Activated naive CD4-positive, alpha-beta T cell (primary cell): ENCODE measurements around the gene SYNGR2.

Experiments used
- DNase-seq, 4 experiments: peaks; one replicate each; lab custom pipeline; 2025; lab: John Stamatoyannopoulos, UW

SYNGR2 gene

GRCh38 chr17:78204387-78205123, 36.2 kb downstream of the SYNGR2 start:
- DNase-seq, result no peak

GRCh38 chr17:78205124-78205775, 36.9 kb downstream of the SYNGR2 start:
- no peak for DNase-seq

GRCh38 chr17:78206298-78206697, 37.9 kb downstream of the SYNGR2 start:
- DNase-seq, result no peak

DNA sequence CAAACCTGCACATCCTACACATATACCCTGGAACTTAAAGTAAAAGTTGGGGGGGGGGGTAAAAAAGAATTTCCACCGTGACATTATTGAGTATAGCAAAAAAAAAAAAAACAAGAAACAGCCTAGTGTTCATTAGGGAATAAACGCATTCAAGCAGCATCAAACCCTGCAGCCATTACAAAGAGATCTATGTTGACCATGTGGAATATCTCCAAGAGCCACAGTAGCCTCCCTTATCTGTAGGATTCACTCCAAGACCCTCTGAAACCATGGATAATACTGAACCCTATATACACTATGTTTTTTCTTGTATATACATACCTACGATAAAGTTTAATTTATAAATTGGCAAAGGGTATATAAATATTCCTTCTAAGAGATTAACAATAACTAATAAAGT, 40.1 kb downstream of the SYNGR2 start:
- no peak for DNase-seq

DNA sequence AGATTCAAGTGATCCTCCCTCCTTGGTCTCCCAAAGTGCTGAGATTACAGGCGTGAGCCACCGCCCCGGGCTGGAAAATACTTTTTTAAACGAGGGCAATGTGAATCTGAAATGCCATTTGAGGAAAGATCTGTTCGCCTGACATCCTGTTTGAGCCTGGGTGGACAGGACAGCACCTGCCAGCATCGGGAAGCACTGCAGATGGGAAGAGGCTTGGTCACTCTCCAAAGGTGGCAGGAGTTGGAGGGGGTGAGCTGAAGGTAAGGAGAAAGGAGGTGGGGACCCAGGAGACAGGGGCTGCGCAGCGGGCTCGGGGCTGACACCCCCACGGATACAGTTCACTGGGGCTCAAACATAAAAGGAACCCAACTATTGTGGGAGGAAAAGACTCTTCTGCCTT, 41.7 kb downstream of the SYNGR2 start:
- no peak for DNase-seq

DNA sequence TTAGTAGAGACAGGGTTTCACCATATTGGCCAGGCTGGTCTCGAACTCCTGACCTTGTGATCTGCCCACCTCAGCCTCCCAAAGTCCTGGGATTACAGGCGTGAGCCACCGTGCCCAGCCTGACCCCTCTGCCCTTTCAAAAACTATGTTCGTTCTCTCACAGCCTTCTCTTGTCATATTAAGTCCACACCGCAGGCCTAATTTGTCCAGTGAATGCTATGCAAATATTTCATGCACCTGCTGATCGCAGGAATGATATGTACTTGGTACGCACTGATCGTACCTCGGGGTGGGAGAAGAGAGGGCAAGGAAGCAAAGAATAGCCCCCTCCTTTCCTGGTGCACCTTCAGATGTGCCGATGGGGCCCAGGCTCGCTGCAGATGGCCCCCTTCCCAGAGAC, 42.7 kb downstream of the SYNGR2 start:
- DNase-seq, result no peak

DNA sequence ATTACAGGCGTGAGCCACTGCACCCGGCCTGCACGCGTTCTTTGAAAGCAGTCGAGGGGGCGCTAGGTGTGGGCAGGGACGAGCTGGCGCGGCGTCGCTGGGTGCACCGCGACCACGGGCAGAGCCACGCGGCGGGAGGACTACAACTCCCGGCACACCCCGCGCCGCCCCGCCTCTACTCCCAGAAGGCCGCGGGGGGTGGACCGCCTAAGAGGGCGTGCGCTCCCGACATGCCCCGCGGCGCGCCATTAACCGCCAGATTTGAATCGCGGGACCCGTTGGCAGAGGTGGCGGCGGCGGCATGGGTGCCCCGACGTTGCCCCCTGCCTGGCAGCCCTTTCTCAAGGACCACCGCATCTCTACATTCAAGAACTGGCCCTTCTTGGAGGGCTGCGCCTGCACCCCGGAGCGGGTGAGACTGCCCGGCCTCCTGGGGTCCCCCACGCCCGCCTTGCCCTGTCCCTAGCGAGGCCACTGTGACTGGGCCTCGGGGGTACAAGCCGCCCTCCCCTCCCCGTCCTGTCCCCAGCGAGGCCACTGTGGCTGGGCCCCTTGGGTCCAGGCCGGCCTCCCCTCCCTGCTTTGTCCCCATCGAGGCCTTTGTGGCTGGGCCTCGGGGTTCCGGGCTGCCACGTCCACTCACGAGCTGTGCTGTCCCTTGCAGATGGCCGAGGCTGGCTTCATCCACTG, 45.8 kb downstream of the SYNGR2 start, which contains the start of gene BIRC5:
TSS of gene BIRC5 (plus strand) at position 238 of the 690 bp plus-strand sequence. CDS start at position 302, 64 bp downstream.
- peak; percentile 66 to 91 (median 86) for DNase-seq

DNA sequence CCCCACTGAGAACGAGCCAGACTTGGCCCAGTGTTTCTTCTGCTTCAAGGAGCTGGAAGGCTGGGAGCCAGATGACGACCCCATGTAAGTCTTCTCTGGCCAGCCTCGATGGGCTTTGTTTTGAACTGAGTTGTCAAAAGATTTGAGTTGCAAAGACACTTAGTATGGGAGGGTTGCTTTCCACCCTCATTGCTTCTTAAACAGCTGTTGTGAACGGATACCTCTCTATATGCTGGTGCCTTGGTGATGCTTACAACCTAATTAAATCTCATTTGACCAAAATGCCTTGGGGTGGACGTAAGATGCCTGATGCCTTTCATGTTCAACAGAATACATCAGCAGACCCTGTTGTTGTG, 46.3 kb downstream of the SYNGR2 start:
- DNase-seq, result no peak

DNA sequence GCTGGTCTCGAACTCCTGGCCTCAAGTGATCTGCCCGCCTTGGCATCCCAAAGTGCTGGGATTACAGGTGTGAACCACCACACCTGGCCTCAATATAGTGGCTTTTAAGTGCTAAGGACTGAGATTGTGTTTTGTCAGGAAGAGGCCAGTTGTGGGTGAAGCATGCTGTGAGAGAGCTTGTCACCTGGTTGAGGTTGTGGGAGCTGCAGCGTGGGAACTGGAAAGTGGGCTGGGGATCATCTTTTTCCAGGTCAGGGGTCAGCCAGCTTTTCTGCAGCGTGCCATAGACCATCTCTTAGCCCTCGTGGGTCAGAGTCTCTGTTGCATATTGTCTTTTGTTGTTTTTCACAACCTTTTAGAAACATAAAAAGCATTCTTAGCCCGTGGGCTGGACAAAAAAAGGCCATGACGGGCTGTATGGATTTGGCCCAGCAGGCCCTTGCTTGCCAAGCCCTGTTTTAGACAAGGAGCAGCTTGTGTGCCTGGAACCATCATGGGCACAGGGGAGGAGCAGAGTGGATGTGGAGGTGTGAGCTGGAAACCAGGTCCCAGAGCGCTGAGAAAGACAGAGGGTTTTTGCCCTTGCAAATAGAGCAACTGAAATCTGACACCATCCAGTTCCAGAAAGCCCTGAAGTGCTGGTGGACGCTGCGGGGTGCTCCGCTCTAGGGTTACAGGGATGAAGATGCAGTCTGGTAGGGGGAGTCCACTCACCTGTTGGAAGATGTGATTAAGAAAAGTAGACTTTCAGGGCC, 51.2 kb downstream of the SYNGR2 start:
- no peak for DNase-seq
